GM23248 (cell line): ENCODE results near the gene PDRG1.

ENCODE experiments used
- EZH2 ChIP-seq: fragments of 200-600 bp; sonication (generic); IDR thresholded peaks from 2 replicates; pipeline ENCODE4 v1.6.1; 2018; ENCODE audit warnings: antibody characterized with exemption, mild to moderate bottlenecking; ENCODE audit not compliant: insufficient read depth, poor library complexity, severe bottlenecking
- EZH2phosphoT487 ChIP-seq: fragments of 200-600 bp; sonication (generic); IDR thresholded peaks from 2 replicates; pipeline ENCODE4 v1.6.1; 2018; ENCODE audit warnings: antibody characterized with exemption, moderate library complexity, mild to moderate bottlenecking, low read depth; ENCODE audit not compliant: insufficient read depth

DNA sequence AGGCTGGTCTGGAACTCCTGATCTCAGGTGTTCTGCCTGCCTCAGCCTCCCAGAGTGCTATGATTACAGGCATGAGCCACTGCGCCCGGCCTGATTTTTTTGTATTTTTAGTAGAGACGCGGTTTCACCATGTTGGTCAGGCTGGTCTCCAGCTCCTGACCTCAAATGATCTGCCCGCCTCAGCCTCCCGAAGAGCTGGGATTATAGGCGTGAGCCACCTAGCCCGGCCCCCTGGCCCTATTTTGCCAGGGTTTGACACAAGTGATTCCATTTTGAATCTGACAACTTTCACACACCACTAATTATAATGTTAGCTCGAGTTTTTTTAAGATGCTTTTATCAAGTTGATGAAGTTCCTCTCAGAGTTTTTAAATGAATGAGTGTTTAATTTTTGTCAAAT is 55.8 kb downstream of the PDRG1 start:
- TF ChIP-seq EZH2 (no peak), EZH2phosphoT487 (no peak)
